Neural cell (in vitro differentiated cells): Measurements from ENCODE around the gene AP5B1. TPM values are rescaled to one million over a fixed set of nuclear protein-coding genes. Genes with fewer than 3 reads are reported as not detected.
"Not testable (repeated sequence)": the region's sequence is repeated elsewhere in the genome, so short reads cannot be mapped to it uniquely, and the experiment has no call there.

Experiments used
- H2AFZ ChIP-seq: fragments of 200-600, 300-800 bp; sonication (generic), shearing (Covaris generic); 2 replicates; pipeline ENCODE4 v1.6.0; 2014; ENCODE audit warnings: low read depth, mild to moderate bottlenecking, antibody characterized with exemption, low read length, moderate library complexity
- H3F3A ChIP-seq: fragments of 200-600 bp; shearing (Covaris generic); 2 replicates; pipeline ENCODE4 v1.6.1; 2016; ENCODE audit warnings: mild to moderate bottlenecking, moderate library complexity, mixed read lengths, antibody characterized with exemption, low read length; ENCODE audit not compliant: insufficient read depth, poor library complexity, severe bottlenecking
- H3K27ac ChIP-seq: fragments of 200-600, 300-800 bp; sonication (generic), shearing (Covaris generic); 2 replicates; pipeline ENCODE4 v1.5.1; 2014; ENCODE audit warnings: mild to moderate bottlenecking, low read length, moderate library complexity
- H3K27me3 ChIP-seq: fragments of 300-800, 200-600 bp; sonication (generic), shearing (Covaris generic); 2 replicates; pipeline ENCODE4 v1.6.0; 2014; ENCODE audit warnings: mild to moderate bottlenecking, low read depth, low read length, moderate library complexity; ENCODE audit not compliant: insufficient read depth
- H3K36me3 ChIP-seq: fragments of 300-800, 200-600 bp; sonication (generic), shearing (Covaris generic); 2 replicates; pipeline ENCODE4 v1.5.1; 2014; ENCODE audit warnings: mild to moderate bottlenecking, antibody characterized with exemption, low read length, moderate library complexity; ENCODE audit not compliant: insufficient read depth
- H3K4me2 ChIP-seq: fragments of 300-800, 200-600 bp; sonication (generic), shearing (Covaris generic); 2 replicates; pipeline ENCODE4 v1.6.0; 2014; ENCODE audit warnings: mild to moderate bottlenecking, low read length
- H3K4me3 ChIP-seq: fragments of 300-800, 200-600 bp; sonication (generic), shearing (Covaris generic); 2 replicates; pipeline ENCODE4 v1.5.1; 2014; ENCODE audit warnings: mild to moderate bottlenecking, low read length, moderate library complexity
- H3K79me2 ChIP-seq: fragments of 200-600 bp; shearing (Covaris generic); replicated peaks from 2 replicates; pipeline ENCODE4 v1.6.0; 2014; ENCODE audit warnings: mild to moderate bottlenecking, low read length, moderate library complexity; ENCODE audit not compliant: insufficient read depth
- H3K9ac ChIP-seq: fragments of 300-800, 200-600 bp; sonication (generic), shearing (Covaris generic); 2 replicates; pipeline ENCODE4 v1.6.1; 2016; ENCODE audit warnings: mild to moderate bottlenecking, low read length, mixed read lengths
- H3K9me2 ChIP-seq: fragments of 200-600 bp; shearing (Covaris generic); 2 replicates; pipeline ENCODE4 v1.6.1; 2016; ENCODE audit warnings: mild to moderate bottlenecking, low read length, mixed read lengths; ENCODE audit not compliant: insufficient read depth
- H3K9me3 ChIP-seq: fragments of 200-600, 300-800 bp; sonication (generic), shearing (Covaris generic); 2 replicates; pipeline ENCODE4 v1.6.1; 2016; ENCODE audit warnings: mild to moderate bottlenecking, mixed run types, low read length, moderate library complexity, mixed read lengths
- H4K20me1 ChIP-seq: fragments of 200-600 bp; shearing (Covaris generic); 2 replicates; pipeline ENCODE4 v1.6.1; 2016; ENCODE audit warnings: mild to moderate bottlenecking, mixed run types; ENCODE audit not compliant: insufficient read depth
- CTCF ChIP-seq: fragments of 450-650 bp; IDR thresholded peaks from 2 replicates; pipeline ENCODE4 v1.5.1; 2014; ENCODE audit warnings: antibody characterized with exemption, mild to moderate bottlenecking, moderate library complexity; ENCODE audit not compliant: poor library complexity, severe bottlenecking
- EP300 ChIP-seq: fragments of 450-650 bp; conservative IDR thresholded peaks from 2 replicates; pipeline ENCODE4 v1.6.1; 2014; ENCODE audit warnings: antibody characterized with exemption, mild to moderate bottlenecking, moderate library complexity; ENCODE audit not compliant: poor library complexity, severe bottlenecking
- EZH2 ChIP-seq: fragments of 200-600, 300-800 bp; shearing (Covaris generic), sonication (generic); IDR thresholded peaks from 2 replicates; pipeline ENCODE4 v1.6.1; 2014; ENCODE audit warnings: antibody characterized with exemption, low read length, borderline replicate concordance, mild to moderate bottlenecking; ENCODE audit not compliant: insufficient read depth, poor library complexity, severe bottlenecking
- MXI1 ChIP-seq: fragments of 450-650 bp; conservative IDR thresholded peaks from 2 replicates; pipeline ENCODE4 v1.6.1; 2014; ENCODE audit warnings: antibody characterized with exemption, mild to moderate bottlenecking; ENCODE audit not compliant: poor library complexity, severe bottlenecking
- POLR2AphosphoS5 ChIP-seq: IDR thresholded peaks from 2 replicates; pipeline ENCODE4 v1.6.1; 2012
- RAD21 ChIP-seq: fragments of 450-650 bp; conservative IDR thresholded peaks from 2 replicates; pipeline ENCODE4 v1.6.1; 2014; ENCODE audit warnings: antibody characterized with exemption, mild to moderate bottlenecking, moderate library complexity
- REST ChIP-seq: IDR thresholded peaks from 2 replicates; pipeline ENCODE4 v1.6.1; 2012; ENCODE audit warnings: borderline replicate concordance
- SMC3 ChIP-seq: fragments of 450-650 bp; conservative IDR thresholded peaks from 2 replicates; pipeline ENCODE4 v1.6.1; 2014; ENCODE audit warnings: antibody characterized with exemption, mild to moderate bottlenecking, moderate library complexity; ENCODE audit not compliant: poor library complexity
- TAF1 ChIP-seq: IDR thresholded peaks from 2 replicates; pipeline ENCODE4 v1.6.1; 2012; ENCODE audit warnings: low read depth
- polyA plus RNA-seq: library from polyadenylated mRNA; depleted of rRNA; stranded (reverse); fragments of >200 nt; gene quantifications from 2 replicates; pipeline ENCODE4 v1.2.3, GENCODE V29; 2014

AP5B1 gene
- polyA plus RNA-seq, 1 donor from 2014 or later: 0.52 TPM

- H3K9me2 ChIP-seq: no peaks in the 10 kb centered on the region
- no peak overlapping the region for H3K4me2 ChIP-seq
- no peak overlapping the region for H3K9ac ChIP-seq
- TF ChIP-seq TAF1: no peak
- no peak for TF ChIP-seq SMC3
- no peaks in the 10 kb centered on the region for H3K9me3 ChIP-seq
- H3K27me3 ChIP-seq: no peaks in the 10 kb centered on the region
- no peak overlapping the region for H3K27ac ChIP-seq
- no peaks in the 10 kb centered on the region for H4K20me1 ChIP-seq
- H3K36me3 ChIP-seq: no peaks in the 10 kb centered on the region
- no peaks in the 10 kb centered on the region for H3K79me2 ChIP-seq
- H3F3A ChIP-seq: no peaks in the 10 kb centered on the region
- H2AFZ ChIP-seq: no peak overlapping the region
- no peak overlapping the region for H3K4me3 ChIP-seq
Observed at GRCh38 chr11:65741185-65741584, 39.6 kb downstream of the AP5B1 start.

GRCh38 chr11:65739022-65739421 is 41.8 kb downstream of the AP5B1 start:
- Histone ChIP-seq H2AFZ (no peak overlapping the region), H3K4me3 (no peak overlapping the region), H3K9me2 (no peaks in the 10 kb centered on the region), H3K9me3 (no peaks in the 10 kb centered on the region), H3K79me2 (no peaks in the 10 kb centered on the region), H3F3A (no peaks in the 10 kb centered on the region), H3K4me2 (no peak overlapping the region), H3K27me3 (no peaks in the 10 kb centered on the region), H4K20me1 (no peaks in the 10 kb centered on the region), H3K27ac (no peak overlapping the region), H3K9ac (no peak overlapping the region), H3K36me3 (no peaks in the 10 kb centered on the region)
- TF ChIP-seq SMC3 (no peak), POLR2AphosphoS5 (no peak), MXI1 (no peak), TAF1 (no peak), CTCF (no peak), RAD21 (no peak), EP300 (no peak), EZH2 (no peak), REST (no peak)

GRCh38 chr11:65736810-65737209 is 44.0 kb downstream of the AP5B1 start:
- no peaks in the 10 kb centered on the region for H3K36me3 ChIP-seq
- H2AFZ ChIP-seq: no peak overlapping the region
- H3K9ac ChIP-seq: no peak overlapping the region
- no peak overlapping the region for H3K4me3 ChIP-seq
- no peaks in the 10 kb centered on the region for H3K9me3 ChIP-seq
- no peaks in the 10 kb centered on the region for H3K27me3 ChIP-seq
- no peaks in the 10 kb centered on the region for H3F3A ChIP-seq
- H3K27ac ChIP-seq: no peak overlapping the region
- no peaks in the 10 kb centered on the region for H4K20me1 ChIP-seq
- no peaks in the 10 kb centered on the region for H3K79me2 ChIP-seq
- no peak for TF ChIP-seq CTCF
- TF ChIP-seq TAF1: no peak
- no peak for TF ChIP-seq RAD21
- TF ChIP-seq POLR2AphosphoS5: no peak
- no peak for TF ChIP-seq EP300
- no peak overlapping the region for H3K4me2 ChIP-seq
- no peaks in the 10 kb centered on the region for H3K9me2 ChIP-seq

GRCh38 chr11:65735111-65735510 is 45.7 kb downstream of the AP5B1 start:
- H2AFZ ChIP-seq, H3K4me2 ChIP-seq, H3K9ac ChIP-seq, H3K36me3 ChIP-seq, H3K9me2 ChIP-seq, H3K79me2 ChIP-seq, H3K9me3 ChIP-seq, H4K20me1 ChIP-seq, H3K4me3 ChIP-seq, H3K27me3 ChIP-seq, H3F3A ChIP-seq, H3K27ac ChIP-seq: not testable (repeated sequence)
